ENCODE measurements around the gene NFIA.
A peak's percentile ranks its signal among the peaks of the same experiment; 100 is the strongest.

The NFIA gene

DNA sequence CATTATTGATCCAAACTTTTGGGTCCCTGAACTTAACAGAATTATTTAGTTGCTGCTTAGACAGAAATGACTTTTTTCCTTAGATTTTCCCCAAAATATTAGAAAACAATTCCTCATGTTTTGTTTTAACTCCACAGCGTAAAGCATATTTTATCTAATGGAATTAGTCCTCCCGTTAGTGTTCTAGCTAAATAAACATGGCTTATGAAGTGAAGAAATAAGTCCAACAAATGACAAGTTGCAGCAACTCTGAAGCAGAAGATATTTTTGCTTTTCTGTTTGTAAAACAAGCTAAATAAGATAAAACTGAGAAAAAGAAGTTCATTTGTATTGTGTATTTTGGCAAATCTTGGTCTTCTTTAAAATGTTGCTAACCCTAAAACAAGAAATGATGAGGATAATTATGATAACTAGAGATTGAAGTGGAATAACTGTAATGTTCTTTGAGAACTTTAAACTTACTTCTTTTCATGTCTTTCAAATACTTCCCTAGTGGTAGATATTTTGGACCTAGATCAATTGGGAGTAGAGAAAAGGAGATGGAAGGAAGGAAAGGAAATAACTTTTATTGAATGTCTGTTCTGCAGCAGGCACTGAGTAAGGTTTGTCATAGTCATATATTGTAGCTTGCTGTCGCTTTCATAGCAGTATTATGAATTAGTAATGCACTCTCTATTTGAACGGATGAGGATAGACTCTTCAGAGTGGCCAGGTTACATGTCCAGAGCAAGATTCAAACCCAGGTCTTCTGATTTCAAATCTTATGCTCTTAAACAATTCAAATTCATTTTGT, 12.5 kb downstream of the NFIA start:
- Histone ChIP-seq H3K23ac (ENCODE audit: low read length in 2 of 2) (no peak overlapping the region), H2AFZ (ENCODE audit: low read depth, low read length) (no peak overlapping the region), H3K4me3 (ENCODE audit: insufficient read depth in 1 of 2, low read depth in 1 of 2, low read length in 2 of 2) (peak overlapping the region in 1 of 2 experiments; percentile 47), H3K27ac (ENCODE audit: low read length, poor library complexity, severe bottlenecking) (no peak overlapping the region), H2BK5ac (ENCODE audit: low read depth, low read length, poor library complexity, severe bottlenecking) (no peak overlapping the region), H3K14ac (ENCODE audit: low read length in 2 of 2) (no peak overlapping the region), H2BK15ac (ENCODE audit: low read depth, poor library complexity, severe bottlenecking) (no peak overlapping the region), H3K4me1 (ENCODE audit: control insufficient read depth, insufficient read depth, low read depth, low read length) (no peaks in the 10 kb centered on the region), H3K9ac (ENCODE audit: low read length) (peak overlapping the region; percentile 66), H3K4me2 (ENCODE audit: low read length, poor library complexity, severe bottlenecking) (no peak overlapping the region), H2BK12ac (ENCODE audit: low read length in 2 of 2) (no peak overlapping the region), H3K36me3 (ENCODE audit: control insufficient read depth in 1 of 2, insufficient read depth in 2 of 2, low read depth in 1 of 2, low read length in 2 of 2) (no peaks in the 10 kb centered on the region), H2AK5ac (ENCODE audit: low read length, severe bottlenecking) (no peak overlapping the region), H3K4ac (ENCODE audit: low read depth in 1 of 2, low read length in 2 of 2) (no peak overlapping the region), H2BK120ac (ENCODE audit: low read depth, low read length) (no peak overlapping the region), H3K18ac (ENCODE audit: low read depth in 1 of 2, low read length in 2 of 2) (no peak overlapping the region), H4K91ac (ENCODE audit: low read length) (no peak overlapping the region), H3K27me3 (ENCODE audit: control insufficient read depth in 1 of 2, insufficient read depth in 1 of 2, low read length in 2 of 2) (no peaks in the 10 kb centered on the region), H3K79me1 (replicated peaks; ENCODE audit: low read length, poor library complexity, severe bottlenecking) (peaks cover 1% of the 10 kb centered on the region), H3K9me3 (ENCODE audit: control insufficient read depth, low read length) (no peaks in the 10 kb centered on the region), H4K8ac (ENCODE audit: low read length) (no peak overlapping the region)
- 92% methylated on average over 2 of the region's 4 CpGs for WGBS
- DNase-seq, result no peak

DNA sequence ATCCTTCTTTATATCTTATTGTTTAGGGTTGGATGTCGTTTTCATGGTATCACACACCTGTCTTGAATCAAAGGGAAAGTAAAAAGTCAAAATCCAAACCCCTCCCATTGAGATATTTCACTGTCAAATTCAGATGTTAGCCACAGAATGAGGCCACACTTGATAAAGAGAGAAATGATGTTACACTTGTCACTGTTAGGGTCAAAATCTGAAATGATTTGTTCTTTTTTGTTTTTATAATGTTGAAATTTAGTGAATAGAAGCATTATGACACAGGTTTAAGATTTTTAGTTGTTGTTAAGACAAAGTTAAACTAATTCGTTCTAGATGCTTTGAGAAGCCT, 13.1 kb downstream of the NFIA start:
- H2BK120ac ChIP-seq (ENCODE audit: low read depth, low read length), result no peak overlapping the region
- H3K18ac ChIP-seq (ENCODE audit: low read depth in 1 of 2, low read length in 2 of 2), result no peak overlapping the region
- H3K36me3 ChIP-seq (ENCODE audit: control insufficient read depth in 1 of 2, insufficient read depth in 2 of 2, low read depth in 1 of 2, low read length in 2 of 2), result no peaks in the 10 kb centered on the region
- DNase-seq, result no peak
- WGBS, result no CpG with 5 or more reads among the region's 2 CpGs
- no peak overlapping the region for H3K9ac ChIP-seq (ENCODE audit: low read length)
- no peak overlapping the region for H4K91ac ChIP-seq (ENCODE audit: low read length)
- no peaks in the 10 kb centered on the region for H3K27me3 ChIP-seq (ENCODE audit: control insufficient read depth in 1 of 2, insufficient read depth in 1 of 2, low read length in 2 of 2)
- H3K4me1 ChIP-seq (ENCODE audit: control insufficient read depth, insufficient read depth, low read depth, low read length), result no peaks in the 10 kb centered on the region
- H3K4ac ChIP-seq (ENCODE audit: low read depth in 1 of 2, low read length in 2 of 2), result no peak overlapping the region
- H3K79me1 ChIP-seq (replicated peaks; ENCODE audit: low read length, poor library complexity, severe bottlenecking), result peaks cover 1% of the 10 kb centered on the region
- H3K9me3 ChIP-seq (ENCODE audit: control insufficient read depth, low read length), result no peaks in the 10 kb centered on the region
- H3K4me2 ChIP-seq (ENCODE audit: low read length, poor library complexity, severe bottlenecking), result no peak overlapping the region
- H2AFZ ChIP-seq (ENCODE audit: low read depth, low read length), result no peak overlapping the region
- no peak overlapping the region for H3K23ac ChIP-seq (ENCODE audit: low read length in 2 of 2)
- H2BK12ac ChIP-seq (ENCODE audit: low read length in 2 of 2), result no peak overlapping the region
- no peak overlapping the region for H4K8ac ChIP-seq (ENCODE audit: low read length)
- H3K14ac ChIP-seq (ENCODE audit: low read length in 2 of 2), result no peak overlapping the region
- no peak overlapping the region for H3K27ac ChIP-seq (ENCODE audit: low read length, poor library complexity, severe bottlenecking)
- no peak overlapping the region for H2BK15ac ChIP-seq (ENCODE audit: low read depth, poor library complexity, severe bottlenecking)
- H3K4me3 ChIP-seq (ENCODE audit: insufficient read depth in 1 of 2, low read depth in 1 of 2, low read length in 2 of 2), result no peak overlapping the region
- H2AK5ac ChIP-seq (ENCODE audit: low read length, severe bottlenecking), result no peak overlapping the region
- H2BK5ac ChIP-seq (ENCODE audit: low read depth, low read length, poor library complexity, severe bottlenecking), result no peak overlapping the region

DNA sequence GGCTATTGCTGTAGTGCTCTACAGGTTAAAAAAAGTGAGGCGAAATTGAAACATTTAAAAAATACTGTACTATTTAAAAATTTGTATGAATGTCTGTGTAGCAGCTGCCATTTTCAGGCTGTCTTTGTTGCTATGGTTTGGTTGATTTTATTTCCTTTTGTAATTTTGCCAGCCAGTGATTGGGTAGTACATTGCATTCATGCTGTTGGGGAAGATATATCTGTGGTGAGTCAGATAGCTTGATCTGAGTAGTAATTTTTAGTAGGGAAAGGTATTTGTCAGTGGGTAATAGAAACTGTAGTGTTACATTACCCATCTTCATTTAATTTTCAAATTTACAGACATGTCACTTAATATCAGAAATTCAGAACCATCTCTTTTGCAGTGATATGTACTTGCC, 15.0 kb downstream of the NFIA start:
- Histone ChIP-seq H3K27me3 (ENCODE audit: control insufficient read depth in 1 of 2, insufficient read depth in 1 of 2, low read length in 2 of 2) (no peaks in the 10 kb centered on the region), H2AK5ac (ENCODE audit: low read length, severe bottlenecking) (no peak overlapping the region), H3K23ac (ENCODE audit: low read length in 2 of 2) (no peak overlapping the region), H2BK12ac (ENCODE audit: low read length in 2 of 2) (no peak overlapping the region), H3K4me2 (ENCODE audit: low read length, poor library complexity, severe bottlenecking) (no peak overlapping the region), H3K4ac (ENCODE audit: low read depth in 1 of 2, low read length in 2 of 2) (no peak overlapping the region), H2BK5ac (ENCODE audit: low read depth, low read length, poor library complexity, severe bottlenecking) (no peak overlapping the region), H3K18ac (ENCODE audit: low read depth in 1 of 2, low read length in 2 of 2) (no peak overlapping the region), H2BK15ac (ENCODE audit: low read depth, poor library complexity, severe bottlenecking) (no peak overlapping the region), H3K36me3 (ENCODE audit: control insufficient read depth in 1 of 2, insufficient read depth in 2 of 2, low read depth in 1 of 2, low read length in 2 of 2) (no peaks in the 10 kb centered on the region), H3K79me1 (replicated peaks; ENCODE audit: low read length, poor library complexity, severe bottlenecking) (peaks cover 1% of the 10 kb centered on the region), H3K27ac (ENCODE audit: low read length, poor library complexity, severe bottlenecking) (no peak overlapping the region), H3K14ac (ENCODE audit: low read length in 2 of 2) (no peak overlapping the region), H3K9me3 (ENCODE audit: control insufficient read depth, low read length) (no peaks in the 10 kb centered on the region), H3K4me1 (ENCODE audit: control insufficient read depth, insufficient read depth, low read depth, low read length) (no peaks in the 10 kb centered on the region), H4K8ac (ENCODE audit: low read length) (no peak overlapping the region), H2AFZ (ENCODE audit: low read depth, low read length) (no peak overlapping the region), H2BK120ac (ENCODE audit: low read depth, low read length) (no peak overlapping the region), H3K9ac (ENCODE audit: low read length) (no peak overlapping the region), H4K91ac (ENCODE audit: low read length) (no peak overlapping the region), H3K4me3 (ENCODE audit: insufficient read depth in 1 of 2, low read depth in 1 of 2, low read length in 2 of 2) (no peak overlapping the region)
- no peak for DNase-seq
- 97% methylated on average over 1 of the region's 1 CpG for WGBS

DNA sequence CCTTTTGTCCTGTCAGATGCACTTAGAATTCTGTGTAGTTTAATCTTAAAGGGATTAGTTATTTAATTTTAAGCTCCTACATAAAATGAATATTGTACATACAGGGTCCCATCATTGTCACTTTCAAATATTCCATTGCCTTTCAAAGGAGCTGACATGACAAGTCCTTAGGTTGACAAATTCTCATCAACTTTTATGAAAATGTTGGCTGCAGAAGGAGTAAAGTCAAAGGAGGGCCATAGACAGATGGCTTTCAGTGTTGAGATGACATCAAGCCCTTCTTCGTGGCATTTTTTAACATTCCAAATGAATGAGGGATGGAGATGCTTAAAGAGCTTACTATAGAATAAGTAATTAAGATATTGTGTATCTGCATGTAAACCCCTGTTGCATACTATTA, 15.4 kb downstream of the NFIA start:
- H3K18ac ChIP-seq (ENCODE audit: low read depth in 1 of 2, low read length in 2 of 2), result no peak overlapping the region
- H2AK5ac ChIP-seq (ENCODE audit: low read length, severe bottlenecking), result no peak overlapping the region
- no peak overlapping the region for H2BK5ac ChIP-seq (ENCODE audit: low read depth, low read length, poor library complexity, severe bottlenecking)
- H3K4me2 ChIP-seq (ENCODE audit: low read length, poor library complexity, severe bottlenecking), result no peak overlapping the region
- H3K4me1 ChIP-seq (ENCODE audit: control insufficient read depth, insufficient read depth, low read depth, low read length), result no peaks in the 10 kb centered on the region
- no peak overlapping the region for H3K27ac ChIP-seq (ENCODE audit: low read length, poor library complexity, severe bottlenecking)
- 86% methylated on average over 1 of the region's 1 CpG for WGBS
- H3K4ac ChIP-seq (ENCODE audit: low read depth in 1 of 2, low read length in 2 of 2), result no peak overlapping the region
- no peak for DNase-seq
- H3K9ac ChIP-seq (ENCODE audit: low read length), result no peak overlapping the region
- no peak overlapping the region for H3K14ac ChIP-seq (ENCODE audit: low read length in 2 of 2)
- no peaks in the 10 kb centered on the region for H3K36me3 ChIP-seq (ENCODE audit: control insufficient read depth in 1 of 2, insufficient read depth in 2 of 2, low read depth in 1 of 2, low read length in 2 of 2)
- no peak overlapping the region for H2BK15ac ChIP-seq (ENCODE audit: low read depth, poor library complexity, severe bottlenecking)
- H3K4me3 ChIP-seq (ENCODE audit: insufficient read depth in 1 of 2, low read depth in 1 of 2, low read length in 2 of 2), result no peak overlapping the region
- H2BK12ac ChIP-seq (ENCODE audit: low read length in 2 of 2), result no peak overlapping the region
- no peak overlapping the region for H2BK120ac ChIP-seq (ENCODE audit: low read depth, low read length)
- H3K9me3 ChIP-seq (ENCODE audit: control insufficient read depth, low read length), result no peaks in the 10 kb centered on the region
- no peaks in the 10 kb centered on the region for H3K27me3 ChIP-seq (ENCODE audit: control insufficient read depth in 1 of 2, insufficient read depth in 1 of 2, low read length in 2 of 2)
- no peak overlapping the region for H4K8ac ChIP-seq (ENCODE audit: low read length)
- H2AFZ ChIP-seq (ENCODE audit: low read depth, low read length), result no peak overlapping the region
- peaks cover 1% of the 10 kb centered on the region for H3K79me1 ChIP-seq (replicated peaks; ENCODE audit: low read length, poor library complexity, severe bottlenecking)
- H3K23ac ChIP-seq (ENCODE audit: low read length in 2 of 2), result no peak overlapping the region
- H4K91ac ChIP-seq (ENCODE audit: low read length), result no peak overlapping the region

All from mesenchymal stem cell (in vitro differentiated cells and primary cell).